Measurements from ENCODE around the gene GAK.
"Not testable (repeated sequence)": the region's sequence is repeated elsewhere in the genome, so short reads cannot be mapped to it uniquely, and the experiment has no call there.

The GAK gene

DNA sequence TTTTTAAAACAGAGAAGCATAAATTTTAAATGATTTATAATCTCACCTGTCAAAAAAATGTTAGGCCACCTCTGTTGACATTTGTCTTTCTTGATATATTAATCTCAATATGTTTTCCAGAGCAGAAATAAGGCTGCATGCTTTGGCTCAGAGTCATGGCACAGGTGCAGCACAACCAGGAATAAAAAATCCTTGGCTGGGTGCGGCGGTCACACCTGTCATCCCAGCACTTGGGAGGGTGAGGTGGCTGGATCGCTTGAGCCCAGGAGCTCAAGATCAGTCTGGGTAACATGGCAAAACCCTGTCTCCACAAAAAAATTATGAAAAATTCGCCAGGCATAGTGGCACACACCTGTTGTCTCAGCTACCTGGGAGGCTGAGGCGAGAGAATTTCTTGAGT lies 124.3 kb downstream of the GAK start:
- H3K4me3 Mint-ChIP-seq = no peak overlapping the region
- no peaks in the 10 kb centered on the region for H3K4me1 Mint-ChIP-seq
- H3K27me3 Mint-ChIP-seq = peaks cover 29% of the 10 kb centered on the region
- H3K27ac Mint-ChIP-seq = no peak overlapping the region
- ATAC-seq (no peak), DNase-seq (no peak)
- no peaks in the 10 kb centered on the region for H3K36me3 Mint-ChIP-seq (ENCODE audit: low read depth)
- peaks cover 4% of the 10 kb centered on the region for H3K9me3 Mint-ChIP-seq

DNA sequence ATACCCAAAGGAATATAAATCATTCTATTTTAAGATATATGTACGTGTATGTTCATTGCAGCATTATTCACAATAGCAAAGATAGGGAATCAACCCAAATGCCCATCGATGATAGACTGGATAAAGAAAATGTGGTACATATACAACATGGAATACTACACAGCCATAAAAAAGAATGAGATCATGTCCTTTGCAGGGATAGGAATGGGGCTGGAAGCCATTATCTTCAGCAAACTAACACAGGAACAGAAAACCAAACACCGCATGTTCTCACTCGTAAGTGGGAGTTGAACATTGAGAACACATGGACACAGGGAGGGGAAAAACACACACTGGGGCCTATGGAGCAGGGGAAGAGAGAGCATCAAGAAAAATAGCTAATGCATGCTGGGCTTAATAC lies 125.1 kb downstream of the GAK start:
- not testable (repeated sequence) for H3K27ac Mint-ChIP-seq; DNase-seq; H3K36me3 Mint-ChIP-seq (ENCODE audit: low read depth); ATAC-seq; H3K9me3 Mint-ChIP-seq; H3K4me3 Mint-ChIP-seq; H3K4me1 Mint-ChIP-seq
- H3K27me3 Mint-ChIP-seq = peaks cover 22% of the 10 kb centered on the region

DNA sequence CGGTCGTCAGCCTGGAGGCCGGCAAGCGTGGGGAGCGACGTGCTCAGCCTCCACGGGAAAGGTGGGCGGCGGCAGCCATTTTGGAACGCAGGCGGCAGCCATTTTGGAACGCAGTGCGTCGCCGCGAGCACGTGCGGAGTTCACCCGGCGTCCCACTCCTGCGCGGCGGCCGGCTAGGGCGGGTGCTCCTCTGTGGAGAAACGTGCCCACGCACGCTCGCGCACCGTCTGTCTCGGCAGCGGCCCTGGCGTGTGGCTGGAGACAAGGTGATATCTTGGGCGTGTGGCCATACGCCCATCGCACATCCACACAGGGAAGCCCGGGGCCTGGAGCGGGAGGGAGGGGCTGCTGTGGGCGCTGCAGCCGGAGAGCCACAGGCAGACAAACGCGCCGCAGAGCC lies 127.3 kb downstream of the GAK start:
- no peak overlapping the region for H3K27ac Mint-ChIP-seq
- ATAC-seq = no peak
- no peaks in the 10 kb centered on the region for H3K36me3 Mint-ChIP-seq (ENCODE audit: low read depth)
- DNase-seq = no peak
- no peak overlapping the region for H3K4me3 Mint-ChIP-seq
- H3K4me1 Mint-ChIP-seq = peaks cover 3% of the 10 kb centered on the region
- H3K9me3 Mint-ChIP-seq = peaks cover 4% of the 10 kb centered on the region
- peaks cover 11% of the 10 kb centered on the region for H3K27me3 Mint-ChIP-seq

DNA sequence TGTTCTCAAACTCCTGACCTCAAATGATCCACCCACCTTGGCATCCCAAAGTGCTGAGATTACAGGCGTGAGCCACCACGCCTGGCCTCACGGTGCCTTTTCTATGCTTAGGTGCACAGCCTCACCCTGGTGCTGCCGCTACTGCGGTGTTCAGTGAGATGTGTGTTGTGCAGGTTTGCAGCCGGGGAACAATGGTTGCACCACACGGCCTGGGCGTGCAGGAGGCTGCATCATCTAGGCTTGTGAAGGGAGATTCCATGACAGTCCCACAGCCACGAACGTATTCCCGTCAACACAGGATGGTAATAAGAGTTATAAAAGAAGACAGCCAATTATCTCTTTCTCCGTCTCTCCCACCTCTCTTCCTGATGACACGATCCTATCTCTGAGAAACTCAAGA lies 128.2 kb downstream of the GAK start:
- DNase-seq (no peak), ATAC-seq (no peak)
- H3K9me3 Mint-ChIP-seq = peaks cover 4% of the 10 kb centered on the region
- H3K27me3 Mint-ChIP-seq = peaks cover 11% of the 10 kb centered on the region
- no peaks in the 10 kb centered on the region for H3K36me3 Mint-ChIP-seq (ENCODE audit: low read depth)
- no peak overlapping the region for H3K4me3 Mint-ChIP-seq
- H3K27ac Mint-ChIP-seq = no peak overlapping the region
- peaks cover 12% of the 10 kb centered on the region for H3K4me1 Mint-ChIP-seq

DNA sequence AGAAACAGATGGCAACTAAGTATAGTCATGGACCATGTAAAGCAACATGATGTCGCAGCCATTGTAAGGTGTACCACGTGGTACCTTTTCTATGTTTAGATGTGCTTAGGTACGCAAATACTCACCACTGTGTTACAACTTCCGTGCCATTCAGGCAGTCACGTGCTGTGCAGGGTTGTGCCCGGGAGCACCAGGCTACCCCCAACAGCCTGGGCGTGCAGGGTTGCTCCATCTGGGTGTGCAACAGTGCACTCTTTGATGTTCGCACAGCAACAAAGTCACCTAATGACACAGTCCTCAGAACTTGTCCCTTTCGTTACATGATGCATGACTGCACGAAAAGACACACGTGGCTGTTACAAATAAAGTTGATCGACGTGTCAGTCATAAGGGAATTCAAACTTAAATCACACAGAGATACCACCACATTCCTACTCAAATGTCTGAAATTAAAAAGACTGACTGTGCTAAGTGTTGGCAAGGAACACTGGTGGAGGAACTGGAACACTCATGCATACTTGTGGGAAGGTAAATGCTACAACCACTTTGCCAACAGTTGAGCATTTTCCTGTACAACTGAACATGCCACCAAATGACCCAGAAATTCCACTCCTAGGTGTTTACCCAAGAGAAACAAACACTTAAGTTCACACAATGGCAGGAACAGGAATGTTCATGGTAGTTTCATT lies 130.5 kb downstream of the GAK start:
- Mint-ChIP-seq H3K36me3 (ENCODE audit: low read depth) (no peaks in the 10 kb centered on the region), H3K4me3 (no peak overlapping the region), H3K4me1 (peaks cover 17% of the 10 kb centered on the region), H3K27me3 (peaks cover 13% of the 10 kb centered on the region), H3K9me3 (peaks cover 4% of the 10 kb centered on the region), H3K27ac (no peak overlapping the region)
- ATAC-seq = no peak
- no peak for DNase-seq
